HG03342 (cell line): ENCODE results near the gene SMIM38.
"Not testable (repeated sequence)": the region's sequence is repeated elsewhere in the genome, so short reads cannot be mapped to it uniquely, and the experiment has no call there.

Experiments
- ATAC-seq: cut with Tn5 transposase; IDR thresholded peaks from one replicate; pipeline ENCODE4 v1.9.1; 2021; ENCODE audit warnings: mild to moderate bottlenecking, moderate library complexity; ENCODE audit not compliant: unreplicated experiment

The SMIM38 gene

DNA sequence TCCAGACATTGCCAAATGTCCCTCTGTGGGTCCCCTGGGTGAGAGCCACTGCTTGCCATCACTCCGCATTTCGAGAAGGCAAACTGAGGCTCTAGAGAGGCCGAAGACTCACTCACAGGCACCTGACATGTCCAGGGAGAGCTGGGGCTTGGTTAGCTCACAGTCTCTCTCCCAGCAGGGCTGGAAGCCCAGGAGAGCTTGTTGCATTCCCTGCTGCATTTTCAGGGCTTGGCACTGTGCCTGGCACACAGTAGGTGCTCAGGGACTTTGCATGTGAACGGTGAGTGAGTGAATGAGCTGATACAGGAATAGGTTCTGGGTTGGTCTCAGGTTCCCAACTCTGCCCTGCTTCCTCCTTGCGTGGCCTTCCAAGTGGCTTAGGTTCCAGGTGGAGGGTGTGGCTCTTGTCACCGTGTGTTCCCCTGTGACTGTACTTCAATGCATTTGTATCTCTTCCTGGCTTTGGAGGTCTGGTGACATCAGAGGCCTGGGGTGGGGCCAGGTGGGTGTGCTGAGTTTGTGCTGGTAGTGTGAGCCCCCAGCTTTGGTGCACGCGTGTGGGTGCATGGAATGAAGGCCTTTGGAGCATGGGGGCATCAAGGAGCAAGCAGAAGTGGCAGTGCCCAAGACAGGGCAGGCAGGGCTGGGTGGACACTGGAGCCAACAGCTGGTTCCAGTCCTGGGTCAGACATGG lies 18.4 kb upstream of the SMIM38 start:
- no peak for ATAC-seq

DNA sequence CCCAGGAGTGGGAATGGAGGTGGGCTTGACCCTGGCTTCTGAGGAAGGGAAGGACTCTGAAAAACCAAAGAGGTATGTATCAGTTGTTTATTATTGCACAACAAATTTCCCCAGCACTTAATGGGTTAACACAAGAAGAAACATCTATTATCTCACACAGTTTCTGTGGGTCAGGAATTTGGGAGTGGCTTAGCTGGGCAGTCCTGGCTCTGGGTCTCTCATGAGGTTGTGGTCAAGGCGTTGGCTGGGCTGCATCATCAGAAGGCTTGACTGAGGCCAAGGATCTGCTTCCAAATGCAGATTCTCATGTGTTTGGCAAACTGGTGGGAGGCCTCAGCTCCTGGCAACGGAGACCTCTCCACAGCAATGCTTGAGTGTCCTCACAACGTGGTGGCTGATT lies 17.5 kb upstream of the SMIM38 start:
- ATAC-seq = no peak

DNA sequence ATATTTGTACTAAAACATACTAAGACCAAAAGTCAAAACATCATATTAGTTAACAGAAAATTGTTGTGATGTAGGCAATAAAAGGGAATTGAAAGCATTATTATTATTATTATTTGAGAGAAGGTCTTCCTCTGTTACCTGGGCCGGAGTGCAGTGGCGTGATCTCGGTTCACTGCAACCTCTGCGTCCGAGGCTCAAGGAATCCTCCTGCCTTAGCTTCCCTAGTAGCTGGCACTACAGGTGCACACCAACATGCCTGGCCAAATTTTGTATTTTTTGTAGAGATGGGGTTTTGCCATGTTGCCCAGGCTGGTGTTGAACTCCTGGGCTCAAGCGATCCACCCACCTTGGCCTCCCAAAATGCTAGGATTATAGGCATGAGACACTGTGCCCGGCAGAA lies 15.6 kb upstream of the SMIM38 start:
- ATAC-seq = not testable (repeated sequence)

DNA sequence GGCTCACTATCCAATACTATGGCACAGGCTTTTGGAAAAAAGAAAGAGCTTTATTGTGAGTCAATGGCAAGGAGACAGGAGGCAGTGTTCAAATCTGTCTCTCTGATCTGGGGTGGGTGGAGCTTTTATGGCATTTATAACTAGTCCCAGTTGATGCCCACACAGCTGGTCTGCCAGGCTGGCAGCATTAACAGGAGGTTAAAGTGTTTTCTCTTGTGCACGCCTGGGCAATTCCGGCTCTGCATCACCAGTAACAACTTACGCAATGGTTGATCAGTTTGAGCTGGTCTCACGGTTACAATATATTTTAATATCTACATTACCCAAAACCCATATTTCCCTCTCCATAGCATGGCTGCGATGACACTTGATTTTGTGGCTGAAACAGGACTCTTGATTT lies 15.1 kb upstream of the SMIM38 start:
- no peak for ATAC-seq

DNA sequence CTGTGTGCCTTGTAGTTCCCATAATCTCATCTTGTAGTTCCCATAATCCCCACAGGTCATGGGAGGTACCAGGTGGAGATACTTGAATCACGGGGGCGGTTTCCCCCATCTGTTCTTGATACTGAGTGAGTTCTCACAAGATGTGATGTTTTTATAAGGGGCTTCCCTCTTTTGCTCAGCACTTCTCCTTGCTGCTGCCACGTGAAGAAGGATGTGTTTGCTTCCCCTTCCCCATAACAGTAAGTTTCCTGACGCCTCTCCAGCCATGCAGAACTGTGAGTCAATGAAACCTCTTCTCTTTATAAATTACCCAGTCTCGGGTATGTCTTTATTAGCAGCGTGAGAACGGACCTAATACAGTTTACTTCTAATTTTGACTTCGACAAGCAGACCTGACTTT lies 14.0 kb upstream of the SMIM38 start:
- ATAC-seq = no peak

DNA sequence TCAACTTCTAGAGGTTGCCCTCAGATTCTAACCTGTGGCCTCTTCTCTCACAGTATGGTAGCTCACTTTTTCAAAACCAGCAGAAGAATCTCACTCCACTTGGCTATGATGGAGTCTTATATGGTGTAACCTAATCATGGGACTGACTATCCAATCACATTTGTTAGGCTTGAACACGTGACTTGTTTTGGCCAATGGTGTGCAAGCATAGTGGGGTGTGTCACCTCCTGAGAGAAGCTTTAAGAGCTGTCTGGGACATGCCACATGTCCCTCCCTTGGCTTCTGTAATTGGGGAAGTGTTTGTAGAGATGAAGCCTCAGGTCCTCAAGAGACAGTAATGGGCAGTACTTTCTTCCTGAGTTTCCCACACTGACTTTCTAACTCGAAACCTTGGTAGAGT lies 12.8 kb upstream of the SMIM38 start:
- no peak for ATAC-seq

DNA sequence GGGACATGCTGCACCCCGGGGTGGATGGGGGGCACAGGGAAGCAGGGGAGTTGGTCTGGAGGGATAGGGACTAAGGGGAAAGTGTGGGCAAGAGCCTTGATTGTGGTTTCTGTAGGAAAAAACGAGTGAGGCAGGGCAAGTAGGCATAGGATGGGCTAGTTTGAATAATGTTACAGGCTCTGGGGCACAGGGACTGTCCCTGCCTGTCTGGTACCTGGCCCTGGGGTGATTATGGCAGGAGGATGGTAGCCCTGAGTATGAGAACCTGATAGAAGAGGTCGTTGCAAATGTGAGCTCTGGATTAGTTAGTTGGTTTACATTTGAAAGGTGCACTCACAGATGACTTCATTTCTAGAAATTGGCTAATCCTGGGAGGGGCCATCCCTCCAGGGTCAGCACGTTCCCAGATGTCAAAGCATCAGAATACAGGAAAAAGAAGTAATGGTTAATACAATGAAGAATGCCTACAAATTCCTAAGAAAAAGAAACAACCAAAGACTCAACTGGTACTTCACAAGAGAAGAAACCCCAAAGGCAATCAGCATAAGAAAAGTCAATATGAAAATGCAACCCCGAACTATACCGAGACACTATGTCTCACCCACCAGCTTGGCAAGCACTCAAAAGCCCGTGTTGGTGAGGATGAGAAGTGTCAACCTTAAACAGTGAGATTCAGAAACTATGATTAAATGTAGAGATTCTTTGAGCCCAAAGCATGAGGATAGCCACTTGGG lies 11.3 kb upstream of the SMIM38 start:
- ATAC-seq = no peak

DNA sequence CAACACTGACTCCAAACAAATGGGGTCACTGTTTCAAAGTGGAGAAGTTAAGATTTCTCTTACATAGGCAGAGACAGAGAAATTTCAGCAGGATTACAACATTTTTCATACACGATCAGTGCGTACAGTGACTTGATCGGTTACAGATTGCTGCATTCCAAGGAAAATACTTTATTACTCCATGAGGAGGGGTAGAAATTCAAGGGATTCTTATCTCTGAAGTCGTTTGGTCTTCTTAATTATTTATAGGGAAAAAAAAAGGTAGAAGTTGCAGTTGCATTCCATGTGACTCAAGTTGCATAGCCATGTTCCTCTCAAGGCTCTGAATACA lies 10.7 kb upstream of the SMIM38 start:
- ATAC-seq = no peak

DNA sequence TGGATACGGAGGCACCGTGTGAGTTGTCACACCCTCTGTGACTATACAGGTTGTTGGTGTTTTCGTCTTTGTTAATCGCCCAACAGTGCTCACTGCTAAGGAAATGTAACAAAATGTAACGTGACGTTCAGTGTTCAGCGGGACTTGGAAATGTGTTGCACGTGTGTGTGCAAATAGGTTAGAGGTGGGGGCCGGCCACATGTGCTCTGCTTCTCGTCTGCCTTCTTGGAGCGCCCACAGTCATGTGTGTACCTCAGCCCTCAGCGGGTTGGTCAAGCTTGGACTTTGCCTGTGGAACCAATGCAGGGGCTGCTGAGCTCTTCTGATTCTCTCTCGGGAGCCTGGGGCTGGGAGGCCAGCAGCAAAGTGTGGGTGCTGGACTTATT lies 7.4 kb upstream of the SMIM38 start:
- ATAC-seq = no peak

DNA sequence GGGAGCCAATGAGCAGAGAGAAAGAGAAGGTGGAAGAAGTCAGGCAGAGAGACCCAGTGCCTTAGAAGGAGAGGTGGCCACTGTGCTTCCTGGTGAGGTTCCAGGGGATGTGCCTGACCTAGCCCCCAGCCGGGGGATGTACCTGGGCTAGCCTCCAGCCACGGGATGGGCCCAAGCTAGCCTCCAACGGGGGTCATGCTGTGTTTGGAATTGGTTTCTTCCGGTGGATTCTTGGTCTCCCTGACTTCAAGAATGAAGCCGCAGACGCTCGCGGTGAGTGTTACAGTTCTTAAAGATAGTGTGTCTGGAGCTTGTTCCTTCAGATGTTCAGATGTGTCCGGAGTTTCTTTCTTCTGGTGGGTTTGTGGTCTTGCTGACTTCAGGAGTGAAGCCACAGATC lies 6.9 kb upstream of the SMIM38 start:
- no peak for ATAC-seq

DNA sequence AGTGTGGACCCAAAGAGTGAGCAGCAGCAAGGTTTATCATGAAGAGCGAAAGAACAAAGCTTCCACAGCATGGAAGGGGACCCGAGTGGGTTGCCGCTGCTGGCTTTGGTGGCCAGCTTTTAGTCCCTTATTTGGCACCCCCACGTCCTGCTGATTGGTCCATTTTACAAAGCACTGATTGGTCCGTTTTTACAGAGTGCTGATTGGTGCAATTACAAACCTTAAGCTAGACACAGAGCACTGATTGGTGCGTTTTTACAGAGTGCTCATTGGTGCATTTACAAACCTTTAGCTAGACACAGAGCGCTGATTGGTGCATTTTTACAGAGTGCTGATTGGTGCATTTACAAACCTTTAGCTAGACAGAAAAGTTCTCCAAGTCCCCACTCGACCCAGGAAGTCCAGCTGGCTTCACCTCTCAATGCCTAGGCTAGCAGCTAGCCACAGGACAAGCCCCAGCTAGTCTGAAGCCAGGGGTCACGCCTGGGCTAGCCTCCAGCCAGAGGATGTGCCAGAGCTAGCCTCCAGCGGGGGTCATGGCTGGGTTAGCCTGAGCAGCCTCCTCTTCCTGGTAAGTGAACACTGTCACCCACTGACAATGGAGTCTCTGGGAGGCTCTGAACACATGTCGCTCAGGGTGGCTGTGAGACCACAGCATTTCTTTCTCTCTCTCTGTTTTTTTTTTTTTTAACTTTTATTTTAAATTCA lies 6.2 kb upstream of the SMIM38 start:
- not testable (repeated sequence) for ATAC-seq

DNA sequence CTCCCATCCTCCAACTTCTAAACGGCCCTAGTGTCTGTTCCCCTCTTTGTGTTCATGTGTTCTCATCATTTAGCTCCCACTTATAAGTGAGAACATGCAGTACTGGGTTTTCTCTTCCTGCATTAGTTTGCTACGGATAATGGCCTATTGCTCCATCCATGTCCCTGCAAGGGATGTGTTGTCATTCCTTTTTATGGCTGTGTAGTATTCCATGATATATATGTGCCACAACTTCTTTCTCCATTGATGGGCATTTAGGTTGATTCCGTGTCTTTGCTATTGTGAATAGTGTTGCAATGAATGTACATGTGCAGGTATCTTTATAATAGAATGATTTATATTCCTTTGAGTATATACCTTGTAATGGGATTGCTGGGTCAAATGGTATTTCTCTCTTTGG lies 5.6 kb upstream of the SMIM38 start:
- ATAC-seq = no peak

DNA sequence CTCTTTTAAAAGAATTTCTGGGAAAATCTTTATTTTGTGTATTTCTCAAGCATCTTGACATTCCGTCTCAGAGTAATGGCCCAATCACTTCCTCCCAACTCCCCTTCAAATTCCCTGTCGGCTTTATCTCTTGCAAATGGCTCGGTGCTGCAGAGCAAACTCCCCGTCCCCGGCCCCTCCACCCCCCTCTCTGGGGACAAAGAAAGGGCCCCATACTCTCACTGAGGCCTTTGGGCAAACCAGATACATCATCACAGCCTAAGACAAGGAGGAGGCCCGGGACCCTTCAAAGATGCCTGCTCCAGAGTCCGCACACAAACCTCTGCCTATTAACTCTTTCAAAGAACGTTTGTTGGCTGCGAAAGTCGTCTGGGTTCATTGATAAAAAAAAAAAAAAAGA lies 3.9 kb upstream of the SMIM38 start:
- ATAC-seq = no peak

DNA sequence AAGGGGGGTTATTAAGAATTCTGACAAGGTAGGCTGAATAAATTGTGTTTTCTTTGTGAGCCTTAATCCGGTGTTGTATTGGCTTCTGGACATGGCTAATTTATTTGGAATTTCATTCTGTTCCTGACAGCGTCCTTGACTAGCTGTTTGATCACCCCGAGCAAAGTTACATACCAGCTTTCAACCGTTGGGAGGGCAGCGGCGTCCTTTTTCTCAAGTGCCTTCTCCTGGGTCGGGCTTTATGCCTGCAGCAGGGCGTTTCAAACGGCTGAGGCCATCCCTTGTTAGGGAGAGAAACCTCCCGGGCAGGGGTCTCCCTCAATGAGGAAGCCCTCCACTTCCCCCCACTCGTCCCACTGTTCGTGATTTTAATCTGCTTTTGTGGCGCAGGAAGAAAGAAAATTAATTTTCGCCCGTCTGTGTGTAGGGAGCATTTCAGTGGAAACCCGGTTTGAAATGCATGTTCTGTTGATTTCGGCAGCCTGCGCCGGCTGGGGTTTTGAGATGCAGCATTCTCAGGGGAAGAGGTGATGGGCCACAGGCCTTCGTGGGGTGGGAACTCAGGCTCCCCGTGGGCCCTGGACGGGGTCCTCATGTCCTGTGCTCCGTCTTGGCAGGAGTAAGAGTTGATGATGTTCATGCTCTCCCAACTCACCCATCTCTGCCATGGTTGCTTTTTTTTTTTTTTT lies 2.9 kb upstream of the SMIM38 start:
- no peak for ATAC-seq

DNA sequence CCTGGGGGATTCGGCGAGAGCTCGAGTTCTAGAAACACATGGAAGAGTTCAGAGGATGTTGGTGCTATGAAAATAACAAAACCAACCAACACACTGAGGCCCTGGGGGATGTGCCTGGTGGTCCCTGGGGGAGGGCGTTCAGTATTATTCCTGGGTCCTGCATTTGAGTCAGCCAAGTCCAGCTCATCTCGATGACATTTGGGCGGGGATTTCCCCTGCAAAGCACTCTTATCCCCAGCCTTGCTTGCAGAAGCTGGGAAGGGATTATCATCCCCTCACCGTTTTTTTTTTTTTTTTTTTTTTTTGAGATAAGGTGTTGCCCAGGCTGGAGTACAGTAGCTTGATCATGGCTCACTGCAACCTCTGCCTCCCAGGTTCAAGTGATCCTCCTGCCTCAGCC lies 2.1 kb upstream of the SMIM38 start:
- no peak for ATAC-seq

DNA sequence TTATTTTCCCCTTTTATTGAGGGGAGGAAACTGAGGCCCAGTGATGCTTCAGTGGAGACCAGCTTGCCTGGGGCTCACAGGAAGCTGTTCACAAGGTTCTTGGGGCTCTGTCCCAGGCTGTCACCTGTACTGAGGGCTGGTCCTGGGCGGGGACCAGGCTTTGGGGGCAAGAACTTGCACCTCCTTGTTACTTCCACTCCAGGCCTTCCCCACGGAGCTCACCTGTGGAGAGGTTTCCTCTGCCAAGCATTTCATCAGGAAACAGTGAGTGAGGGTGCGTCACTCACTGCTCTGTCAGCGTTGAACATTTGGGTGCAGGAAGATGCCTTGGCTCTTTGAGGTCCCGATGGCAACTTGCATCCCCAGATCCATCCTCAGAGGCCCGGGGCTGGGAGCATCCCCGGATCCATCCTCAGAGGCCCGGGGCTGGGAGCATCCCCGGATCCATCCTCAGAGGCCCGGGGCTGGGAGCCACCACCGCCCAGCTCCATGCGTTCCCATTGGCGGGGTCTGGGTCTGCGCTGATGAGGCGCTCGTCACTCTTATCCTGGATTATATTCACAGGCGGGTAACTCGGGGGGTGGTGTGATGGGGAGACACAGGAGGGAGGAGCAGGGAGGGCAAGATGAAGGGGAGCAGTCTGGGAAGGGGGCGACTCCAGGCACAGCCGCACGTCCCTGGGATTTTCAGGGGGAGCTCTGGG lies 1.4 kb upstream of the SMIM38 start:
- ATAC-seq = no peak

DNA sequence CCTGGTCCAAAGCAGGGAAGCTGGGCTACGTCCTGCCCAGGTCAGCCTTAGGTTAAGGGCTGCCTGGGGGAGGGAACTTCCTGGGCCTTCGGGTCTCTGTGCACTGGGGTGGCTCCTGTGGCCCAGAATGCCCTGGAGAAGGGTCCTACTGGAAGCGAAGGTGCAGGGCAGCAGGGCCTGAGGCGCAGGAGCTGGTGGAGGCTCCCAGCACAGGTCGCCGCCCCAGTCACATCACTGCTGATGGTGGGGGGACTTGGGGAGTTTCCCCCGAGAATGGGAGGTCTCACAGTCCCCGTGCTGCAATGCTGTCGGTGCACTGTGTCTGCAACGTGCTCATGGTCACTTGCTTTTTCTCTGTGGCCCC lies 815 bp upstream of the SMIM38 start:
- ATAC-seq = no peak

DNA sequence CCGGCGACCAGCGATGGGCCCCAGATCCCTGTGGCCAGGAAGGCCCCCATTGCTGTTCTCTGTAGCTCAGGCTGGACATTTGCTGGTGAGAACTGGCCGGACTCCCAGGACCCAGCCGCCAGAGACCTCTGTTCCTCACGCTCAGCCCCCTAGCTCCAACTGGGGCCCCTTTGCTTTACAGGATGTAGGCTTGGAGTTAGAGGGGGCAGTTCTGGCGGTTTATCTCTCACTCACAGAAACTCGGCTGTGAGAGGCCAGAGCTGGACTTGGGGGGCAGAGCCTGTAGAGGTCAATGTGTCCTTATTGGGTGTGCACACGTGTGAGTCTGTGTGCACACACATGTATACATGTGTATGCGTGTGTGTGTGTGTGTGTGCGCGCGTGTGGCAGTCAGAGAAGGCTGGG lies 502 bp downstream of the SMIM38 start:
- no peak for ATAC-seq

DNA sequence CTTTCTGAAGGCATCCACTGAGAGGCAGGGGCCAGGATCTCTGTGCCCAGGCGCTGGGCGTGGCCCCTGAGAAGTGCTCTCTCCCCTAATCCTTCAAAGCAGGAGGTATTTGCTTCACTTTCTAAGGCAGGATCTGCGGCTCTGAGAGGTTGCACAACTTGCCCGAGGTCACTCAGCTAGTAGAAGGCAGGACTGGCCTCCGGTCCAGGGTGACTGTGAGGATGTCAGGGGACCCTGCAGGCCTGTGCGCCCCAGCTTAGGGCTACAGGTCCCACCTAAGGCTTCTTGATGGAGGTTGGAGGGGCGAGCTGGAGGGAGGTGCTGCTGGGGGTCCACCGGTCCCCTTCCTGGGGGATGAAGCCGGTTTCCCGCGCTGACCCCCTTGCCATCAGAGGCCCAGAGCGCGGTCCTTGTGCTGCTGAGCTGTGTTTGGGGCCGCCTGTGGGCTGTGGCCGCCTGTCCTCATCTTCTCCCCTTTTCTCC lies 979 bp downstream of the SMIM38 start:
- no peak for ATAC-seq

DNA sequence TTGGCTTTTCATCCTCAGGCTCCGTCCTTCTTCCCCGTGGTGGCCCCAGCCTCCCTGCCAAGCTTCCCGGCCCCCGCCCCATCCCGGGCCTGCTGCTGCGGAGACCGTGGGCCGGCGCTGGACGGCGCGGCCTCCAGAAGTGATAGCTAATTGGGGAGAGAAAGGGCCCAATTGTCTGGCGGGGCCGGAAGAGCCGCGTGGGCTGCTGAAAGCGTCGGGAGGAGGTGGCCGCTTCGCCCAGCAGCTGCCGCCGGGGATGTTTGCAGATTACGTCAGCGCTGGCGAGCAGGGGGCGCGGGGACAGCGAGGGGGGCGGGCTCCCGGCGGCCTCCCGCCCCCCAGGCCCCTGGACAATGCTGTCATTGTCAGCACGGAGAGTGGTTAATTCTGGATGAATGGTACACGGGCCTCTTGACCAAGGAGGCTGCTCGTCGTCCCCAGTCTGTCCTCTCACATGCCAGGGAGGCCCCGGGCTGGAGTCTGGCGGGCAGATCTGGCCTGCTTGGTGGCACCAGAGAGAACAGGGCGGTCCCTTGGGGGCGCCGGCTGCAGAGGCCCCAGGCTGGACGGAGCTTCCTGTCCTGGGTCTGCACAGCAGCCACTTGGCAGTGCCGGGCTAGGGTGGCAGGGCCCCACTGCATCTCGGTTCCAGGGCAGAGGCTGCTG lies 1.6 kb downstream of the SMIM38 start:
- ATAC-seq = no peak

DNA sequence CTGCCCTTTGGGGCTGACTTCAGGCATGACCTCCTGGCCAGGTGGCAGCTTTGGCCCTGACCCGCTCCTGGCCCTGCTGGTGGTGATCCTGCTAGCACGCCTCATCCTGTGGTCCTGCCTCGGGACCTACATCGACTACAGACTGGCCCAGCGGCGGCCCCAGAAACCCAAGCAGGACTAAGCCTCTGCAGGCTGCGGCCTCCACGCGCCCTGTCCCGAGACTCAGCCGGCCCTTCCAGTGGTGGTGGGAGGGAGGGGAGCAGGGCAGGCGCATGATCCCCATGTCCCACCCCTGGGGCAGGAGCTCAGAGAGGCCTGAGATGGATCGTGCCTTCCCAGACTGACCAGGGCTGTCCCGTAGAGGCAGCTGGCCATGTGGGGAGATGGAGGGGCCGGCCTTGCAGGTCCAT lies 2.1 kb downstream of the SMIM38 start:
- ATAC-seq = no peak
